ENCODE data around the gene NRSN2.
A peak's percentile ranks its signal among the peaks of the same experiment; 100 is the strongest.

Gene NRSN2

DNA sequence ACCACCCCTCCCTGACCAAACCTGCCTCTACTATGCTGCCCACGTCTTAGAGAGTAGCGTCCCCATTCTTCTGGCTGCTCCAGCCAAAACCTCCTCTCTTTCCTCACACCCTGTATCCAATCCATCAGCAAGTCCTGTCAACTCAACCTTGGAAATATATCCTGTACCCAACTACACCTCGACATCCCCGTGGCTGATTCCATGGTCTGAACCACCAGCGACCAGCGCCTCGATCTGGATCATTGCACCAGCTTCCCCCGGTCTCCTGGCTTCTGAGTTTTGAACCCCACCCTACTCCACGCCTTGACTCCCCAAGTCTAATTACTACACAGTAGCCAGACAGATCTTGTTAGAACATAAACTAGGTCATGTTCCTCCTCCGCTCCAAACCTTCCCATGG is 9.8 kb downstream of the NRSN2 start:
- H3K4me3 ChIP-seq (ENCODE audit: low read depth, low read length) = no peak overlapping the region
- DNase-seq (ENCODE audit: low read depth) = no peak
- TF ChIP-seq CTCF (IDR thresholded peaks at IDR 0.05; ENCODE audit: low read depth, low read length) (no peak), MAX (IDR thresholded peaks at IDR 0.05; ENCODE audit: low read depth, low read length) (no peak), POLR2A (IDR thresholded peaks at IDR 0.05; ENCODE audit: extremely low read depth, insufficient read length) (no peak), MYC (IDR thresholded peaks at IDR 0.05; ENCODE audit: low read depth, low read length) (no peak)

DNA sequence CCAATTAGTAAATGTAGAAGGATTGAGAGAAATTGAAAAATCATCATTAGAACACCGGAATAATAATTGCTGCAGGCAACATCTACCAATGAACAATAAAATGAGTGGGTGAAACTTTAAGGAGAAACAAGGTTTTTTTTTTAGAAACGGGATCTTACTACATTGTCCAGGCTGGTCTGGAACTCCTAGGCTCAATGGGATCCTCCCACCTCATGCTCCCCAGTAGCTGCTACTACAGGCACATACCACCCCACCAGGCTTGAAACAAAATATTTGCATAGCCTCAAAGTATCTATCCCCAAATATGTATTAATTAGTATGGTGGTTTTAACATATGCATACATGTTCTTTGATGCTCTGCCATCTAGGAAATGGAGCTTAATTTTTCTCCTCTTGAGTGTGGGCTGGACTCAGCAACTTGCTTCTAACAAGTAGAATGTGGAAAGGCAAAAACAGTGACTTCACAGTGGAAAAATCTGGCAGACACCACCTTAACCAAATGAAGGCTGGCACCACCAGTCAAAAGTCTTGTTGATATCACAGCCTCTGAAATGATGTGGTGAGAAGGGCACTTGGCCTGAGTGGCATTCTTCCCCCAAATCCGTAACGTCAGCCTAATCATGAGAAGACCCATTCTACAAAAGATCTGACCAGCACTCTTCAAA is 12.1 kb downstream of the NRSN2 start:
- H3K4me3 ChIP-seq (ENCODE audit: low read depth, low read length) = no peak overlapping the region
- no peak for DNase-seq (ENCODE audit: low read depth)
- TF ChIP-seq POLR2A (IDR thresholded peaks at IDR 0.05; ENCODE audit: extremely low read depth, insufficient read length) = no peak
- no peak for TF ChIP-seq CTCF (IDR thresholded peaks at IDR 0.05; ENCODE audit: low read depth, low read length)
- TF ChIP-seq MAX (IDR thresholded peaks at IDR 0.05; ENCODE audit: low read depth, low read length) = no peak
- TF ChIP-seq MYC (IDR thresholded peaks at IDR 0.05; ENCODE audit: low read depth, low read length) = no peak

- DNase-seq (ENCODE audit: low read depth) = no peak
- H3K4me3 ChIP-seq (ENCODE audit: low read depth, low read length) = no peak overlapping the region
- TF ChIP-seq MAX (IDR thresholded peaks at IDR 0.05; ENCODE audit: low read depth, low read length) (no peak), POLR2A (IDR thresholded peaks at IDR 0.05; ENCODE audit: extremely low read depth, insufficient read length) (no peak), CTCF (IDR thresholded peaks at IDR 0.05; ENCODE audit: low read depth, low read length) (no peak), MYC (IDR thresholded peaks at IDR 0.05; ENCODE audit: low read depth, low read length) (no peak)
Measured at GRCh38 chr20:361561-361960, 14.7 kb downstream of the NRSN2 start.

- TF ChIP-seq CTCF (IDR thresholded peaks at IDR 0.05; ENCODE audit: low read depth, low read length) = no peak
- peak; percentile 97 for TF ChIP-seq MYC (IDR thresholded peaks at IDR 0.05; ENCODE audit: low read depth, low read length)
- TF ChIP-seq POLR2A (IDR thresholded peaks at IDR 0.05; ENCODE audit: extremely low read depth, insufficient read length) = no peak
- TF ChIP-seq MAX (IDR thresholded peaks at IDR 0.05; ENCODE audit: low read depth, low read length) = peak; percentile 99
- DNase-seq (ENCODE audit: low read depth) = peak; percentile 78
- H3K4me3 ChIP-seq (ENCODE audit: low read depth, low read length) = no peak overlapping the region
Measured at GRCh38 chr20:362271-363254, 15.7 kb downstream of the NRSN2 start.

DNA sequence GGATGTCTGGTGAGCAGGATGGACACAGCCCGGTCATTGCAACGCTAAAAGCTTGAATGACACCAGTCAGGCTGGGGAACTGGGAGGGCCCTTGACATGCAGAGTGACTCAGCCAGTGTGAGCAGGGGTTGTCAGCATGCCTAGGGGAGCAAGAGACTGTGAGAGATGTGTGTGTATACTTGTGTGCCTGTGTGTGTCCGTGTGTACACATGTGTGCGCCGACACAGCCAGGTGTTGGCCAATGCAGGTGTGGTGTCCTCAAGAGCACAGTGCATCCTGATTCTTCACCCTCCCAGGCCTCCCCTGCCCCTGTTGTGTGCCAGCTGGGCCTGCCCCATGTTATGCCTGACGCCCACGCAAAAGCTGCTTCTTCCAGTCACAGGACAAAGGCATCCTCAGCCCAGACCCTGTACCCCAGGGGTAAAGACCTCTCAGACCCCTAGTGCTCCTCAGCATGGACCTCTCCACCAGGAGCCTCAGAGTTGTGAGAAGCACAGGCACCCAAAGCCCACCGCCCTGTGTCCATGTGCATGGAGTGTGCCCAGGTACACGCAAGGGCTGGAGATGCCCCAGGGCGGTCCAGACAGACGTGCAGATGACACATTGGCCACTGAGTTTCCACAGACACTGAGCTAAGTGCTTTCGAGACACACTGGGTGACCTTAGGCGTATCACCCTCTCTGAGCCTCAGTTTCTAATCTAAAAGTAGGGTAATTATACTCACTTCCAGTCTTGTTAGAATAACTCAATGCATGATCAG is 16.6 kb downstream of the NRSN2 start:
- DNase-seq (ENCODE audit: low read depth) = peak; percentile 41
- H3K4me3 ChIP-seq (ENCODE audit: low read depth, low read length) = no peak overlapping the region
- TF ChIP-seq MAX (IDR thresholded peaks at IDR 0.05; ENCODE audit: low read depth, low read length) (peak; percentile 9; the same call in 1 of the 2 replicates), POLR2A (IDR thresholded peaks at IDR 0.05; ENCODE audit: extremely low read depth, insufficient read length) (no peak), MYC (IDR thresholded peaks at IDR 0.05; ENCODE audit: low read depth, low read length) (no peak), CTCF (IDR thresholded peaks at IDR 0.05; ENCODE audit: low read depth, low read length) (no peak)

Data from NB4 (cell line).